Hepatocyte (in vitro differentiated cells): ENCODE data around the gene DENND1C. TPM values are rescaled to one million over a fixed set of nuclear protein-coding genes. Genes with fewer than 3 reads are reported as not detected.

Experiments used
- DNase-seq: peaks from one replicate; pipeline ENCODE4 v3.0.0-alpha.2; 2016; ENCODE audit warnings: low spot score
- H2AFZ ChIP-seq: fragments of 200-600 bp; sonication (generic); 2 replicates; pipeline ENCODE4 v1.6.0; 2016; ENCODE audit warnings: antibody characterized with exemption, mild to moderate bottlenecking
- H3K27ac ChIP-seq: fragments of 200-600 bp; sonication (generic); 2 replicates; pipeline ENCODE4 v1.5.1; 2016; ENCODE audit warnings: mild to moderate bottlenecking
- H3K27me3 ChIP-seq: fragments of 200-600 bp; sonication (generic); 2 replicates; pipeline ENCODE4 v1.6.1; 2016
- H3K36me3 ChIP-seq: fragments of 200-600 bp; sonication (generic); replicated peaks from 2 replicates; pipeline ENCODE4 v1.5.1; 2016; ENCODE audit warnings: low read depth; ENCODE audit not compliant: insufficient read depth
- H3K4me1 ChIP-seq: fragments of 200-600 bp; sonication (generic); 2 replicates; pipeline ENCODE4 v1.5.1; 2016; ENCODE audit warnings: mild to moderate bottlenecking, moderate library complexity; ENCODE audit not compliant: insufficient read depth
- H3K4me2 ChIP-seq: fragments of 200-600 bp; sonication (generic); 2 replicates; pipeline ENCODE4 v1.6.0; 2016
- H3K4me3 ChIP-seq: fragments of 200-600 bp; sonication (generic); 2 replicates; pipeline ENCODE4 v1.5.1; 2016; ENCODE audit warnings: mild to moderate bottlenecking
- H3K79me2 ChIP-seq: fragments of 200-600 bp; sonication (generic); 2 replicates; pipeline ENCODE4 v1.6.0; 2017; ENCODE audit warnings: mild to moderate bottlenecking
- H3K9me2 ChIP-seq: fragments of 200-600 bp; sonication (generic); replicated peaks from 2 replicates; pipeline ENCODE4 v1.6.0; 2017; ENCODE audit warnings: mild to moderate bottlenecking; ENCODE audit not compliant: insufficient read depth
- H3K9me3 ChIP-seq: fragments of 200-600 bp; sonication (generic); 2 replicates; pipeline ENCODE4 v1.5.1; 2016; ENCODE audit warnings: low read depth, mild to moderate bottlenecking
- H4K20me1 ChIP-seq: fragments of 200-600 bp; sonication (generic); 2 replicates; pipeline ENCODE4 v1.6.0; 2016; ENCODE audit warnings: mild to moderate bottlenecking; ENCODE audit not compliant: insufficient read depth, poor library complexity, severe bottlenecking
- EZH2 ChIP-seq: fragments of 200-600 bp; sonication (generic); IDR thresholded peaks from 2 replicates; pipeline ENCODE4 v1.6.1; 2016; ENCODE audit warnings: antibody characterized with exemption, mild to moderate bottlenecking, borderline replicate concordance
- EZH2phosphoT487 ChIP-seq: fragments of 200-600 bp; sonication (generic); IDR thresholded peaks from one replicate; pipeline ENCODE4 v1.6.1; 2018; ENCODE audit warnings: antibody characterized with exemption, mild to moderate bottlenecking, low read depth, moderate library complexity; ENCODE audit not compliant: unreplicated experiment, severe bottlenecking
- WGBS: methylation state at CpG from one replicate; pipeline ENCODE4 v1.1.6; 2016; ENCODE audit warnings: low lambda C conversion rate; ENCODE audit errors: missing lambda C conversion rate; 5-methylcytosine and 5-hydroxymethylcytosine counted together
- polyA plus RNA-seq: library from polyadenylated mRNA; unstranded; fragments of >200 nt; fragmentation: Nextera tagmentation; extraction: Ambion mirVana; gene quantifications from 2 replicates; pipeline ENCODE4 v1.2.1, GENCODE V29; 2016
- total RNA-seq: library from RNA; depleted of rRNA; stranded (reverse); fragments of >200 nt; gene quantifications from 2 replicates; pipeline ENCODE4 v1.2.3, GENCODE V29; 2014
- TF ChIP-seq, protein P1 (sequence below): fragments of 200-600 bp; sonication (generic); IDR thresholded peaks from 2 replicates; pipeline ENCODE4 v1.5.1; 2016; ENCODE audit warnings: antibody characterized with exemption, mild to moderate bottlenecking; ENCODE audit not compliant: poor library complexity

DENND1C gene
- total and polyA plus RNA-seq, 2 experiments from 2014 or later: 1.5 to 16.1 TPM

DNA sequence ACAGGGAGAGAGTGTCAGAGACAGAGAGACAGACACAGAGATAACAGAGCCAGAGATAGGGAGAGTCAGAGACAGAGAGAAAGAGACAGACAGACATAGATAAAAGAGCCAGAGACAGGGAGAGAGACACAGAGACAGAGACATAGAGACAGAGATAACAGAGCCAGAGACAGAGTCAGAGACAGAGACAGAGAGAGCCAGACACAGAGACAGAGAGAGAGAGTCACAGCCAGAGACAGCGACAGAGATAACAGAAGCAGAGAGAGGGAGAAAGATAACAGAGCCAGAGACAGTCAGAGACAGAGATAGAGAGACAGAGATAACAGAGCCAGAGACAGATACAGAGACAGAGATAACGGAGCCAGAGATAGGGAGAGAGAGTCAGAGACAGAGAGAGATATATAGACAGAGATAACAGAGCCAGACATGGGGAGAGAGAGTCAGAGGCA lies 48.4 kb upstream of the DENND1C start:
- no peaks in the 10 kb centered on the region for H4K20me1 ChIP-seq
- no peaks in the 10 kb centered on the region for H3K9me3 ChIP-seq
- H3K36me3 ChIP-seq: no peaks in the 10 kb centered on the region
- H2AFZ ChIP-seq: peak overlapping the region; percentile 89
- H3K27ac ChIP-seq: peak overlapping the region; percentile 67
- TF ChIP-seq, protein P1, sequence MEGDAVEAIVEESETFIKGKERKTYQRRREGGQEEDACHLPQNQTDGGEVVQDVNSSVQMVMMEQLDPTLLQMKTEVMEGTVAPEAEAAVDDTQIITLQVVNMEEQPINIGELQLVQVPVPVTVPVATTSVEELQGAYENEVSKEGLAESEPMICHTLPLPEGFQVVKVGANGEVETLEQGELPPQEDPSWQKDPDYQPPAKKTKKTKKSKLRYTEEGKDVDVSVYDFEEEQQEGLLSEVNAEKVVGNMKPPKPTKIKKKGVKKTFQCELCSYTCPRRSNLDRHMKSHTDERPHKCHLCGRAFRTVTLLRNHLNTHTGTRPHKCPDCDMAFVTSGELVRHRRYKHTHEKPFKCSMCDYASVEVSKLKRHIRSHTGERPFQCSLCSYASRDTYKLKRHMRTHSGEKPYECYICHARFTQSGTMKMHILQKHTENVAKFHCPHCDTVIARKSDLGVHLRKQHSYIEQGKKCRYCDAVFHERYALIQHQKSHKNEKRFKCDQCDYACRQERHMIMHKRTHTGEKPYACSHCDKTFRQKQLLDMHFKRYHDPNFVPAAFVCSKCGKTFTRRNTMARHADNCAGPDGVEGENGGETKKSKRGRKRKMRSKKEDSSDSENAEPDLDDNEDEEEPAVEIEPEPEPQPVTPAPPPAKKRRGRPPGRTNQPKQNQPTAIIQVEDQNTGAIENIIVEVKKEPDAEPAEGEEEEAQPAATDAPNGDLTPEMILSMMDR: no peak
- TF ChIP-seq EZH2 (no peak), EZH2phosphoT487 (no peak)
- H3K4me1 ChIP-seq: peaks cover 6% of the 10 kb centered on the region
- H3K4me2 ChIP-seq: peak overlapping the region; percentile 92
- DNase-seq: no peak
- H3K79me2 ChIP-seq: no peaks in the 10 kb centered on the region
- H3K4me3 ChIP-seq: peak overlapping the region; percentile 25
- H3K9me2 ChIP-seq: no peaks in the 10 kb centered on the region
- H3K27me3 ChIP-seq: peaks cover 24% of the 10 kb centered on the region
- 75% methylated on average over 2 of the region's 2 CpGs for WGBS

DNA sequence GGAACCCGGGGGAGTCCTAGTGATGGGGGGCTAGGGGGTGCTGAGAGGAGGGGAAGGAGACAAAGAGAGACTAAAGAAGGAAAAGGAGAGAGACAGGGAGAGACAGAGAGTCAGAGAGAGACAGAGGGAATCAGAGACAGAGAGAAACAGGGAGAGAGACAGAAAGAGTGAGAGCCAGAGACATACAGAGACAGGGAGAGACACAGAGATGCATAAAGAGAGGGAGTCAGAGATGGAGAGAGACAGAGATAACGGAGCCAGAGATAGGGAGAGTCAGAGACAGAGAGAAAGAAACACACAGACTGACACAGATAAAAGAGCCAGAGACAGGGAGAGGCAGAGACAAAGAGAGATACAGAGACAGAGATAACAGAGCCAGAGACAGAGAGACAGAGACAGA lies 47.8 kb upstream of the DENND1C start:
- Histone ChIP-seq H3K36me3 (no peaks in the 10 kb centered on the region), H3K27me3 (peaks cover 19% of the 10 kb centered on the region), H3K4me3 (no peak overlapping the region), H2AFZ (no peak overlapping the region), H3K9me2 (no peaks in the 10 kb centered on the region), H3K27ac (no peak overlapping the region), H3K4me1 (peaks cover 6% of the 10 kb centered on the region), H3K4me2 (no peak overlapping the region), H3K9me3 (no peaks in the 10 kb centered on the region), H3K79me2 (no peaks in the 10 kb centered on the region), H4K20me1 (no peaks in the 10 kb centered on the region)
- DNase-seq: no peak
- TF ChIP-seq EZH2 (no peak), EZH2phosphoT487 (no peak)
- TF ChIP-seq, protein P1: no peak
- 92% methylated on average over 1 of the region's 2 CpGs for WGBS

DNA sequence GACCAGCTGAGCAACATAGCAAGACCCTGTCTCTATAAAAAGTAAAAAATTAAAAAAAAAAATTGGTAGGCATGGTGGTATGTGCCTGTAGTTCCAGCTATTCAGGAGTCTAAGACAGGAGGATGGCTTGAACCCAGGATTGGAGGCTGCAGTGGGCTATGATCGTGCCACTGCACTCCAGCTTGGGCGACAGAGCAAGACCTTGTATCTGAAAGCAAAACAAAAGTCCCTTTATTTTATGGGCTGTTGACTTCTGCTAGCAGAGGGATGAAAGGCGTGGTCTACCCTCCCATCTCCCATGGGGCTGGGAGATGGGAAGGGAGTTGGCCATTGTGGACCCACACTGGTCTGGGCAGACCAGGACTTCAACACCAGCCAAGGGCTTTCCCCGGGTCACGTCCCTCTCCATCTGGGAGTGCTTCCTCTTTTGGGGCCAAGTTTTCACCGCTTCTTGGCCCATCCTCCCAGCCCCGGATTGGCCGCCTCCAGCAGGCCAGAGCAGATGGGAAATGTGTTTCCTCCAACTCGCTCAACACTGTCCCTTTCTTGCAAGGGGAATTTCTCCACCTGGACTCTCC lies 47.0 kb upstream of the DENND1C start:
- TF ChIP-seq, protein P1: no peak
- TF ChIP-seq EZH2: no peak
- TF ChIP-seq EZH2phosphoT487: no peak
- no peaks in the 10 kb centered on the region for H4K20me1 ChIP-seq
- DNase-seq: no peak
- H3K9me2 ChIP-seq: no peaks in the 10 kb centered on the region
- H3K79me2 ChIP-seq: no peaks in the 10 kb centered on the region
- H3K4me2 ChIP-seq: no peak overlapping the region
- H3K4me3 ChIP-seq: no peak overlapping the region
- peaks cover 6% of the 10 kb centered on the region for H3K4me1 ChIP-seq
- no peaks in the 10 kb centered on the region for H3K9me3 ChIP-seq
- WGBS: 60% methylated on average over 9 of the region's 9 CpGs
- no peak overlapping the region for H3K27ac ChIP-seq
- H2AFZ ChIP-seq: no peak overlapping the region
- no peaks in the 10 kb centered on the region for H3K36me3 ChIP-seq
- peaks cover 19% of the 10 kb centered on the region for H3K27me3 ChIP-seq
